HCT116 (cell line): ENCODE measurements around the gene EPHA2. TPM values are rescaled to one million over a fixed set of nuclear protein-coding genes. Genes with fewer than 3 reads are reported as not detected.

Experiments
- ATAC-seq: fragments of 200-7000 bp; cut with Tn5 transposase; 2 replicates; pipeline ENCODE4 v1.9.1; 2020; ENCODE audit warnings: mild to moderate bottlenecking, moderate library complexity
- BruUV-seq: library from RNA; stranded (reverse); fragments of 400-500 nt; replicated peaks from 2 replicates; lab custom pipeline; 2021; lab: Mats Ljungman, UMichigan
- CTCF ChIA-PET: fragments of 300-600 bp; sonication (Branson Sonifier 250); formaldehyde crosslinking; loops from one replicate; lab custom pipeline; 2021; ENCODE audit warnings: antibody characterized with exemption; lab: Charles Lee
- POLR2A ChIA-PET: fragments of 300-600, 350-600 bp; sonication (Branson Sonifier 250); formaldehyde crosslinking; loops from one replicate; lab custom pipeline; 2021; ENCODE audit warnings: antibody characterized with exemption; lab: Charles Lee
- RAD21 ChIA-PET, 2 experiments: fragments of 300-600 bp; sonication (Branson Sonifier 250); formaldehyde crosslinking; loops; one replicate each; lab custom pipeline; 2023; ENCODE audit warnings: low total read pairs in 2 of 2; ENCODE audit not compliant: uncharacterized antibody in 2 of 2, unreplicated experiment in 2 of 2, low non-redundant PET in 1 of 2; lab: Charles Lee
- DNase-seq: peaks from one replicate; pipeline ENCODE4 v3.0.0-alpha.2; 2010; ENCODE audit warnings: low read depth, low spot score
- H2AFZ ChIP-seq: fragments of 200-600 bp; shearing (Covaris generic), sonication (generic); 2 replicates; pipeline ENCODE4 v1.6.1; 2017; ENCODE audit warnings: low read depth, mixed run types, mixed read lengths, antibody characterized with exemption, low read length; ENCODE audit not compliant: poor library complexity, severe bottlenecking
- H3K27ac ChIP-seq: 2 replicates; pipeline ENCODE4 v1.5.1; 2012; ENCODE audit warnings: low read depth, low read length
- H3K27me3 ChIP-seq: fragments of 200-600 bp; sonication (generic); 2 replicates; pipeline ENCODE4 v1.6.1; 2016; ENCODE audit warnings: mixed run types, low read length, mixed read lengths; ENCODE audit not compliant: insufficient read depth
- H3K36me3 ChIP-seq, 2 experiments: fragments of 200-500 bp in 1 of 2; fragments of 200-600 bp in 1 of 2; sonication (Bioruptor generic) in 1 of 2; sonication (generic) in 1 of 2; 2 replicates each; pipeline versions ENCODE4 v1.5.1 to v1.6.1; 2014 to 2016; ENCODE audit warnings: low read length in 2 of 2, inconsistent platforms in 1 of 2, mixed read lengths in 1 of 2, mixed run types in 1 of 2; ENCODE audit not compliant: insufficient read depth in 2 of 2, control insufficient read depth in 1 of 2
- H3K4me1 ChIP-seq, 2 experiments: fragments of 200-600 bp in 1 of 2; sonication (generic) in 1 of 2; 2 replicates each; pipeline versions ENCODE4 v1.5.1 to v1.6.1; 2012 to 2017; ENCODE audit warnings: low read length in 2 of 2, inconsistent platforms in 1 of 2, mild to moderate bottlenecking in 1 of 2, mixed read lengths in 1 of 2, mixed run types in 1 of 2, moderate library complexity in 1 of 2; ENCODE audit not compliant: insufficient read depth in 2 of 2, control insufficient read depth in 1 of 2
- H3K4me2 ChIP-seq: fragments of 200-600 bp; sonication (generic); 2 replicates; pipeline ENCODE4 v1.6.1; 2017; ENCODE audit warnings: mixed run types, low read length, mixed read lengths
- H3K4me3 ChIP-seq, 2 experiments: fragments of 200-600 bp in 1 of 2; sonication (generic) in 1 of 2; replicated peaks in 1 of 2; 2 replicates each; pipeline ENCODE4 v1.5.1; 2011 to 2016; ENCODE audit warnings: low read length in 2 of 2, control low read depth in 1 of 2, low read depth in 1 of 2, mild to moderate bottlenecking in 1 of 2, mixed read lengths in 1 of 2, mixed run types in 1 of 2
- H3K79me2 ChIP-seq: fragments of 200-600 bp; sonication (generic); 2 replicates; pipeline ENCODE4 v1.6.1; 2017; ENCODE audit warnings: mild to moderate bottlenecking, mixed run types, low read length, moderate library complexity, mixed read lengths; ENCODE audit not compliant: insufficient read depth
- H3K9ac ChIP-seq: fragments of 200-600 bp; sonication (generic); 2 replicates; pipeline ENCODE4 v1.6.1; 2016; ENCODE audit warnings: low read length, mixed read lengths
- H3K9me2 ChIP-seq: fragments of 200-600 bp; sonication (generic), shearing (Covaris generic); 2 replicates; pipeline ENCODE4 v1.6.1; 2017; ENCODE audit warnings: mixed run types, mild to moderate bottlenecking, moderate library complexity; ENCODE audit not compliant: insufficient read depth
- H3K9me3 ChIP-seq, 2 experiments: fragments of 200-500 bp in 1 of 2; fragments of 200-600 bp in 1 of 2; sonication (Bioruptor generic) in 1 of 2; sonication (generic) in 1 of 2; 2 replicates each; pipeline ENCODE4 v1.6.1; 2014 to 2017; ENCODE audit warnings: low read length in 2 of 2, mixed read lengths in 2 of 2, inconsistent platforms in 1 of 2, low read depth in 1 of 2, mild to moderate bottlenecking in 1 of 2, mixed run types in 1 of 2, moderate library complexity in 1 of 2; ENCODE audit not compliant: control insufficient read depth in 1 of 2, insufficient read depth in 1 of 2
- H4K20me1 ChIP-seq: fragments of 200-600 bp; sonication (generic), shearing (Covaris generic); 2 replicates; pipeline ENCODE4 v1.6.1; 2017; ENCODE audit warnings: mixed run types, mild to moderate bottlenecking, moderate library complexity; ENCODE audit not compliant: insufficient read depth
- CEBPB ChIP-seq: IDR thresholded peaks from 2 replicates; pipeline ENCODE4 v1.6.1; 2012; ENCODE audit warnings: low read depth
- CTCF ChIP-seq, 3 experiments: fragments of 200-600 bp in 1 of 3; sonication (generic) in 1 of 3; IDR thresholded peaks in 2 of 3; conservative IDR thresholded peaks in 1 of 3; 2 replicates each; pipeline ENCODE4 v1.5.1; 2012 to 2017; ENCODE audit warnings: low read depth in 2 of 3, low read length in 2 of 3, antibody characterized with exemption in 1 of 3, borderline replicate concordance in 1 of 3, control low read depth in 1 of 3, mild to moderate bottlenecking in 1 of 3, mixed read lengths in 1 of 3, mixed run types in 1 of 3, moderate library complexity in 1 of 3; ENCODE audit not compliant: insufficient read depth in 1 of 3
- EZH2 ChIP-seq: fragments of 200-600 bp; sonication (generic); IDR thresholded peaks from 2 replicates; pipeline ENCODE4 v1.6.1; 2017; ENCODE audit warnings: antibody characterized with exemption, mixed run types
- EZH2phosphoT487 ChIP-seq: fragments of 200-600 bp; IDR thresholded peaks from 2 replicates; pipeline ENCODE4 v1.6.1; 2018; ENCODE audit warnings: antibody characterized with exemption, borderline replicate concordance
- FOSL1 ChIP-seq: IDR thresholded peaks from 2 replicates; pipeline ENCODE4 v1.6.1; 2012; ENCODE audit warnings: low read depth
- POLR2AphosphoS5 ChIP-seq: IDR thresholded peaks from 2 replicates; pipeline ENCODE4 v1.6.1; 2011; ENCODE audit warnings: mild to moderate bottlenecking, low read depth, low read length, moderate library complexity
- RAD21 ChIP-seq: IDR thresholded peaks from 2 replicates; pipeline ENCODE4 v1.6.1; 2012; ENCODE audit warnings: low read depth, mild to moderate bottlenecking
- SP1 ChIP-seq: IDR thresholded peaks from 2 replicates; pipeline ENCODE4 v1.6.1; 2012; ENCODE audit warnings: low read depth
- SRF ChIP-seq: IDR thresholded peaks from 2 replicates; pipeline ENCODE4 v1.6.1; 2012; ENCODE audit warnings: low read depth
- TCF7L2 ChIP-seq: IDR thresholded peaks from 2 replicates; pipeline ENCODE4 v1.7.0; 2011; ENCODE audit warnings: borderline replicate concordance, inconsistent platforms; ENCODE audit not compliant: insufficient read depth, insufficient read length; ENCODE audit errors: extremely low read depth
- ZBTB33 ChIP-seq: IDR thresholded peaks from 2 replicates; pipeline ENCODE4 v1.6.1; 2011; ENCODE audit warnings: mild to moderate bottlenecking, low read length, moderate library complexity; ENCODE audit not compliant: insufficient replicate concordance; ENCODE audit errors: extremely low read depth
- ZFX ChIP-seq: fragments of 450-650 bp; IDR thresholded peaks from 2 replicates; pipeline ENCODE4 v1.6.1; 2017
- ZNF274 ChIP-seq: fragments of 200-500 bp; sonication (Bioruptor generic); IDR thresholded peaks from 2 replicates; pipeline ENCODE4 v1.6.1; 2014; ENCODE audit warnings: mild to moderate bottlenecking, low read depth, low read length, inconsistent platforms
- intact Hi-C: fragments of 100-400 bp; cut with micrococcal nuclease; formaldehyde crosslinking; loops from 2 replicates; pipeline ENCODE4 v1.10.0; 2022
- total RNA-seq: library from RNA; stranded (reverse); gene quantifications from one replicate; pipeline ENCODE4 v1.2.1, GENCODE V29; 2021; ENCODE audit not compliant: unreplicated experiment
- TF ChIP-seq, protein P1 (sequence below): IDR thresholded peaks from 2 replicates; pipeline ENCODE4 v1.6.1; 2012

EPHA2 gene
- total RNA-seq, 1 experiment from 2014 or later = 164 TPM

DNA sequence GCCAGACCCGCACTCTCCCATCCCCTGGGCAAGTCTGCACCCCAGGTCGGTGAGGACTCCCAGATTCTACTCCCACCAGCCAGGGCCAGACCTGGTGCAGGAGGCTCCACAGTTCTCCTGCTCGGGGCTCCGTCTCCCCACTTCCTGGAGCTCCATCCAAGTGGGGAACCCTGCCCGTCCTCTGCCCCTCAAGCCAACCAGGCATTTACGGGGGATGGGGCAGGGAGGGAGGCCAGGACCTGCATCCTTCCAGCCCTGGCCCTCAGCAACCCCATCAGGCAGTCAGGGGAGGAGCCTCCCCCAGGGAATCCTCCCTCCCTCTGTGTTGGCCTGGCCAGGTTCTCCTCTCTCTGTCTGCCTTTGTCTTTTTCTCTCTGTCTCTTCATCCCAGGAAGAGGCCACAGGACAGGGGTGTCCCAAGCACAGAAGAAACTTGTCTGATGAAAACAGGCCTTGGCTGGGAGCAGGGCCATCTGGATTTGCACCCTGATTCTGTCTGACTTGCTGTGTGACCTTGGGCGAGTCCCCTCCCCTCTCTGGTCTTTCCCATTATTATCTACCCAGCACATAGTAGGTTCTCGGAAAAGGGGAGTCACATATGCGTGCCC lies 18.5 kb upstream of the EPHA2 start:
- DNase-seq (no peak), ATAC-seq (0 out of 2 replicates have a peak, but pooled peaks have one; percentile 6)
- peaks cover 79 to 100% of the 10 kb centered on the region in 2 experiments for H3K4me1 ChIP-seq
- H3K9ac ChIP-seq = peak overlapping the region; percentile 71
- H3K27me3 ChIP-seq = no peaks in the 10 kb centered on the region
- TF ChIP-seq ZBTB33 (no peak), SRF (no peak), TCF7L2 (no peak), EZH2 (no peak), POLR2AphosphoS5 (no peak), ZNF274 (no peak), EZH2phosphoT487 (no peak), CTCF (IDR thresholded peaks at IDR 0.05 in 2 of 3, conservative IDR thresholded peaks at IDR 0.05 in 1 of 3; ENCODE audit: borderline replicate concordance in 1 of 3, insufficient read depth in 1 of 3, low read depth in 2 of 3, low read length in 2 of 3) (no peak), CEBPB (no peak), FOSL1 (no peak), RAD21 (no peak), ZFX (no peak), SP1 (no peak)
- TF ChIP-seq, protein P1, sequence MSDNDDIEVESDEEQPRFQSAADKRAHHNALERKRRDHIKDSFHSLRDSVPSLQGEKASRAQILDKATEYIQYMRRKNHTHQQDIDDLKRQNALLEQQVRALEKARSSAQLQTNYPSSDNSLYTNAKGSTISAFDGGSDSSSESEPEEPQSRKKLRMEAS = no peak
- ChIA-PET RAD21 (no interaction called here), POLR2A (interaction anchor here (1.4 to 3.9 kb wide), 3 partner anchors 11 to 33 kb away, joined by 3 to 30 read pairs (median 9); no protein-coding TSS in a partner anchor), CTCF (no interaction called here)
- H3K4me3 ChIP-seq = peak overlapping the region in 1 of 2 experiments; percentile 41; a peak in 1 of 4 replicates
- H3K79me2 ChIP-seq = no peaks in the 10 kb centered on the region
- no peaks in the 10 kb centered on the region for H4K20me1 ChIP-seq
- H3K9me2 ChIP-seq = no peaks in the 10 kb centered on the region
- H3K36me3 ChIP-seq = no peaks in the 10 kb centered on the region
- intact Hi-C loops = no loop called here
- H3K9me3 ChIP-seq = no peaks in the 10 kb centered on the region
- no TSS peak for BruUV-seq
- H3K4me2 ChIP-seq = peak overlapping the region; percentile 71
- H3K27ac ChIP-seq = peak overlapping the region; percentile 95
- no peak overlapping the region for H2AFZ ChIP-seq
